COLO668 (cell line): Measurements from ENCODE around the gene GRM8.
"Not testable (repeated sequence)": the region's sequence is repeated elsewhere in the genome, so short reads cannot be mapped to it uniquely, and the experiment has no call there.

Source experiments
- DNase-seq: peaks from one replicate; lab custom pipeline; 2025; ENCODE audit not compliant: unreplicated experiment; lab: John Stamatoyannopoulos, UW

Gene GRM8

GRCh38 chr7:126931581-126931980 is 321.2 kb downstream of the GRM8 start:
- no peak for DNase-seq

GRCh38 chr7:126930166-126930565 is 322.6 kb downstream of the GRM8 start:
- no peak for DNase-seq

- DNase-seq: no peak
These were observed 328.3 kb downstream of the GRM8 start for GRCh38 chr7:126924477-126924876.

- not testable (repeated sequence) for DNase-seq
These were observed 341.1 kb downstream of the GRM8 start for GRCh38 chr7:126911627-126912026.

- DNase-seq: not testable (repeated sequence)
These were observed 344.2 kb downstream of the GRM8 start for GRCh38 chr7:126908564-126908963.

GRCh38 chr7:126907657-126908056 is 345.1 kb downstream of the GRM8 start:
- not testable (repeated sequence) for DNase-seq

GRCh38 chr7:126905255-126905654 is 347.5 kb downstream of the GRM8 start:
- not testable (repeated sequence) for DNase-seq

- DNase-seq: not testable (repeated sequence)
These were observed 351.5 kb downstream of the GRM8 start for GRCh38 chr7:126901041-126901765.

- DNase-seq: peak; percentile 73
These were observed 364.8 kb downstream of the GRM8 start for GRCh38 chr7:126887980-126888379.

GRCh38 chr7:126887560-126887959 is 365.2 kb downstream of the GRM8 start:
- peak; percentile 41 for DNase-seq

- DNase-seq: not testable (repeated sequence)
These were observed 370.0 kb downstream of the GRM8 start for GRCh38 chr7:126882730-126883129.

- DNase-seq: not testable (repeated sequence)
These were observed 370.8 kb downstream of the GRM8 start for GRCh38 chr7:126881908-126882307.

GRCh38 chr7:126881315-126881714 is 371.4 kb downstream of the GRM8 start:
- DNase-seq: no peak

GRCh38 chr7:126876536-126876935 is 376.2 kb downstream of the GRM8 start:
- DNase-seq: not testable (repeated sequence)

- no peak for DNase-seq
These were observed 395.9 kb downstream of the GRM8 start for GRCh38 chr7:126856691-126857291.

- no peak for DNase-seq
These were observed 407.4 kb downstream of the GRM8 start for GRCh38 chr7:126845331-126845730.

GRCh38 chr7:126843883-126844282 is 408.9 kb downstream of the GRM8 start:
- DNase-seq: no peak

- peak; percentile 16 for DNase-seq
These were observed 409.4 kb downstream of the GRM8 start for GRCh38 chr7:126843336-126843735.

- DNase-seq: no peak
These were observed 410.3 kb downstream of the GRM8 start for GRCh38 chr7:126842451-126842850.

- DNase-seq: no peak
These were observed 411.9 kb downstream of the GRM8 start for GRCh38 chr7:126840869-126841268.

GRCh38 chr7:126839624-126840023 is 413.1 kb downstream of the GRM8 start:
- no peak for DNase-seq

- no peak for DNase-seq
These were observed 414.5 kb downstream of the GRM8 start for GRCh38 chr7:126838194-126838593.

GRCh38 chr7:126831241-126831640 is 421.5 kb downstream of the GRM8 start:
- peak; percentile 42 for DNase-seq
